GM19239 (cell line): ENCODE measurements around the gene GATD1.

Experiments used
- DNase-seq: peaks from one replicate; pipeline ENCODE4 v3.0.0; 2011; ENCODE audit warnings: low spot score; ENCODE audit not compliant: insufficient read length
- FAIRE-seq: peaks from 2 replicates; lab custom pipeline; 2011; peaks lifted over from hg19 to GRCh38; lab: Jason Lieb, UNC

The GATD1 gene, protein sequence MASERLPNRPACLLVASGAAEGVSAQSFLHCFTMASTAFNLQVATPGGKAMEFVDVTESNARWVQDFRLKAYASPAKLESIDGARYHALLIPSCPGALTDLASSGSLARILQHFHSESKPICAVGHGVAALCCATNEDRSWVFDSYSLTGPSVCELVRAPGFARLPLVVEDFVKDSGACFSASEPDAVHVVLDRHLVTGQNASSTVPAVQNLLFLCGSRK

DNA sequence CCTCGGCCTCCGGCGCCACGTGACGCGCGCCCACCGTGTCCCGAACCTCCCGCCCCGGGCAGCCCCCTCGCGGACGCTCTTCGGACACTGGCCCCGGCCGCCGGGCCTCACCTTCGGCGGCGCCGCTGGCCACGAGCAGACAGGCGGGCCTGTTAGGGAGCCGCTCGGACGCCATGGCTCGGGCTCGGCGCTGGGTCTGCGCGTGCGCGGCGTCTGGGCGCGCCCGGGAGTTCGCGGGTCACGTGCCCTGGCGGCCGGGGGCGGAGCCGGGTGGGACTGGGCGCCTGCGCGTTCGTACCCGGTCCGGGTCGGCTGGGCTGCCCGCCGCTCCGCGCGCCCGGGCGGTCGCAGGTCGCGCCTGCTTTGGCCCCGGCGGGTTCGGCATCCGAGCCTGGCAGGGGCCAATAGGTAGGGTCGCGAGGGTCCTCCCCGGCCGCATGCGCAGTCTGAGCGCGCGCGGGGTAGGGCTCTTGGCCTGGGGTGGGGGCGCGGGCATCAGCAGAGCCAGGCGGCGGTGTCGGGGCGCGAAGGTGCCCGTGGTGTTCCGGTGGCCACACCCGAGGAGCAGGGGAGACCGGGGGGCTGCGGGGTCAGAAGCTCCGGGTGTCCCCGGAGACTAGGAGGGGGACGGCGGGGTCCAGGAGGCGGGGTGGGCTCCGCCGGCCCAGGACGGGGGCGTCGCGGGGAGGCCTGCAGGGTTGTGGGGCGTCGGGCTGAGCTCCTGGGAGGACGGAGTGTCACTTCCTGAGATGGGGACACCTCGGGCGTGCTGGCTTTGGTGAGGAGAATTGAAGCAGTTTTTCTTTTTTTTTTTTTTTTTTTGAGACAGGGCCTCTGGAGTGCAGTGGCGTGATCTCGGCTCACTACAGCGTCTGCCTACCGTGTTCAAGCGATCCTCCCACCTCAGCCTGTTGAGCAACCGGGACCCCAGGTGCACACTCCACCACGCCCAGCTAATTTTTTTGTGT, at the start of gene GATD1:
Gene GATD1, minus strand, starts transcription at position 200 of the 968 bp plus-strand sequence. Its CDS starts 25 bp downstream, at position 175.
- peak; percentile 100 for DNase-seq
- FAIRE-seq = peak; percentile 94

DNA sequence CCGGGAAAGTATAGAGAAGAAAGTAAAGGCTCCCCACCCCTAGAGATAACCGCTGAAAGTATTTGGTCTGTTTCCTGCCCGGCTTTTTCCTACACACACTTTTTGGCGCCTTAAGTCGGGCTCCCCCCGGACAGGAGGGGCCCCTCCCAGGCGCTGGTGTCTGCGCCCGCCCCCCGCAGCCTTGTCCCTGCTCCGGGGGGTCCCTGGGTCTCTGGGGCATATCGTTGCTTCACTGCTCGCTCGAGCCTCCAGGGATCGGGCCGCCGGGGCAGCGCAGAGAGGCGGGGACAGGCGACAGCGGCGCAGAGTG, 49.5 kb upstream of the GATD1 start:
- DNase-seq (no peak), FAIRE-seq (peak; percentile 88)

GRCh38 chr11:826227-826621, 48.9 kb upstream of the GATD1 start:
- FAIRE-seq = peak; percentile 68
- no peak for DNase-seq

DNA sequence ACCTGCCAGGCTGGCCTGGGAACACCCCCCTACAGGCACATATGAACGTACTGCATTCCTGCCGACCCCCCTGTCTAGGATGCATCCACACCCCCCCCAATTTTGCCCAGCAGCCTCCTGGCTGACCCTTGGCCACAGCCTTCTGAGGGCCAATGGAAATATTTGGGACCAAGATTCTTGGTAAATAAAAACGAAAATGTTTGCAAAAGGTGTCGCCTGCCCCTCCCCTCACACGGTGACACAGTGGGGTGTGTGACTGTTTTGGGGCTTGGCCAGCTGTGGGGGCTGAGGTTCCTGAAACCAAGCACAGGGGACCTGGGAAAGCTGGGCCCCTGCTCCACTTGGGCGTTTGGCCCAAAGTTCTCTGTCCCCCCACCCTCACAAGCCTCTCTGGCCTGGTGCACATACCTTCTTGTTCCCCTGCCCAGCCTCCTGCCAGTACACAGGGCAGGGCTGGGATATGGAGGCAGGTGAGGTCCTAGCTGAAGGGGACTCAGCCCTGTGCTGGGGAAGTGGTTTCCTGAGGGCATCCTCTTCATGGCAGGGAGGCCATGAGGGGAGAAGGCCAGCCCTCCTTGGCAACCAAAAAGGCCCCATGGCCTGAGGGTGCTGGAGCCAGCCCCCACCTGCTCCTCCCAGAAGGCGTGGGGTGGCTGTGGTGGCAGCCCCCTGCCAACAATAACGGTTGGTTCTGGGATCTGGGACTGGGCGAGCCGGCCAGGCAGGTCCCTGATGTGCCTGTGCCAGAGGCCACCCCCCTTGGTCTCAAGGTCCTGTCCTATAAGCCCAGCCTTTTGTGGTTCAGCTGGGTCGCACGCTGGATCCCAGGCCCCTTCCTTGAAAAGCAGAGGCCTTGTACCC, 48.3 kb upstream of the GATD1 start:
- no peak for FAIRE-seq
- DNase-seq = no peak

DNA sequence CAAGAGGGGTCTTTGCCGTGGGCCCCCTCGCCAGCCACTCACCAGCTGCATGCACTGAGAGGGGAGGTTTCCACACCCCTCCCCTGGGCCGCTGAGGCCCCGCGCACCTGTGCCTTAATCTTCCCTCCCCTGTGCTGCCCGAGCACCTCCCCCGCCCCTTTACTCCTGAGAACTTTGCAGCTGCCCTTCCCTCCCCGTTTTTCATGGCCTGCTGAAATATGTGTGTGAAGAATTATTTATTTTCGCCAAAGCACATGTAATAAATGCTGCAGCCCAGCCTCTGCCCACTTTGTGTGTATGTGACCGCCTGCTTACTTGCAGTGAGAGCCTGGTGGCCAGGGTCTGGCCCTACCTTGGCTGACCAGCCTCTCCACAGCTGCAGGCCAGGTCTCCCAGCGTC, 47.7 kb upstream of the GATD1 start:
- DNase-seq (no peak), FAIRE-seq (no peak)

DNA sequence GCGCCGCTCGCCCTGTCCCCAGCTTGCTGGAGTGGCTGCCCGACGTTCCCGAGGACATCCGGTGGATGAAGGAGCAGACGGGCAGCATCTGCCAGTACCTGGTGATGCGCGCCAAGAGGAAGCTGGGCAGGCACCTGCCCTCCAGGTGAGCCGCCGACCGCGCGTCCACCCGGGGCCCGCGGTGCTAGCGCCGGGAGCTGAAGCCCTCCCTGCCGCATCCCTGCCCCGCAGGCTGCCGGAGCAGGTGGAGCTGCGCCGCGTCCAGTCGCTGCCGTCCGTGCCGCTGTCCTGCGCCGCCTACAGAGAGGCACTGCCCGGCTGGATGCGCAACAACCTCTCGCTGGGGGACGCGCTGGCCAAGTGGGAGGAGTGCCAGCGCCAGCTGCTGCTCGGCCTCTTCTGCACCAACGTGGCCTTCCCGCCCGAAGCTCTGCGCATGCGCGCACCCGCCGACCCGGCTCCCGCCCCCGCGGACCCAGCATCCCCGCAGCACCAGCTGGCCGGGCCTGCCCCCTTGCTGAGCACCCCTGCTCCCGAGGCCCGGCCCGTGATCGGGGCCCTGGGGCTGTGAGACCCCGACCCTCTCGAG, 47.1 kb upstream of the GATD1 start:
- no peak for DNase-seq
- FAIRE-seq = no peak

- FAIRE-seq = no peak
Measured at GRCh38 chr11:823441-824291, 46.4 kb upstream of the GATD1 start.

GRCh38 chr11:821512-822371, 44.5 kb upstream of the GATD1 start:
- DNase-seq (no peak), FAIRE-seq (no peak)

More at GRCh38 chr11:823441-824291, 46.4 kb upstream of the GATD1 start:
- DNase-seq = no peak

DNA sequence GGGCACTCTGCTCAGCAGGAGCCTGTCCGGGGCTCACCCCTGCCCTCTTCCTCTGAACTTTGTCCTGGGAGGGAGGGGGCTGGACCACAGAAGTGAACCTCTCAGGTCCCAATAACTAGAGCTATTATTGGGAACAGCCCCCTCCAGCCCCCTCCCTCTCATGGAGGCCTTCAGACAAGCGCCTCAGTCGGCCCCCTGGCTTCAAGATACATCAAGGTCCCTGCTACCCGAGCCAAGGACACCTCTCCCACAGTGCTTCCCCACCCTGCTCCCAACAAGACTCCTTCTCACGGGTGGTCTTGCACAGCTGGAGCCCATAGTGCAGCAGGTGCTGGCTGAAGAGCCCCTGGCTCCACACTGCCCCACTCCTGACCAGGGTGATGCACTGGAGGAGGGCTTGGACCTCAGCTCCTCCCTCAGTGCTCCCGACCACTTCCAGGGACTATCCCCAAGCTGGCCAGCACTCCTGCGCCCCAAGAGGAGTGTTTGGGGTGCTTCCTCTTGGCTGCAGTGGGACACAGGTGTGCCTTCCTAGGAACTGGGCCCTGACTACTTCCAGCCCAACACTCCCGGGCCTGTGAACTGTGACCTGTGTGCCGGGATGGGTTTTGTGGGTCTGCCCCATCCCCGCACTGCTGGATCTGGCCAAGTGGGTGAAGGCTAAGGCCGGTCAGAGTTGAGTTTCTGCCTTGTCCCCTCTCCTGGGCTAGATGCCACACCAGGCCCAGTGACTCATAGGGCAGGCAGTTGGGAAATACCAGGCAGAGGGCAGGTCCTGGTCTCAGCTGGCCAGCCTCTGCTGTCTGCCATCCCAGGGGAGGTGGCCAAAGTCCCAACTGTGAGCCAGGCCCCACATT, 43.6 kb upstream of the GATD1 start:
- DNase-seq = no peak
- no peak for FAIRE-seq

GRCh38 chr11:819943-820649, 42.8 kb upstream of the GATD1 start:
- DNase-seq (peak; percentile 98), FAIRE-seq (peak; percentile 98)

GRCh38 chr11:819129-819931, 42.0 kb upstream of the GATD1 start:
- DNase-seq (peak; percentile 88), FAIRE-seq (peak; percentile 80)

GRCh38 chr11:818396-819128, 41.3 kb upstream of the GATD1 start, which contains the start of gene PNPLA2:
TSS of gene PNPLA2 (plus strand) at chr11:818914. CDS start at chr11:819719, 805 bp downstream.
- no peak for DNase-seq
- no peak for FAIRE-seq

DNA sequence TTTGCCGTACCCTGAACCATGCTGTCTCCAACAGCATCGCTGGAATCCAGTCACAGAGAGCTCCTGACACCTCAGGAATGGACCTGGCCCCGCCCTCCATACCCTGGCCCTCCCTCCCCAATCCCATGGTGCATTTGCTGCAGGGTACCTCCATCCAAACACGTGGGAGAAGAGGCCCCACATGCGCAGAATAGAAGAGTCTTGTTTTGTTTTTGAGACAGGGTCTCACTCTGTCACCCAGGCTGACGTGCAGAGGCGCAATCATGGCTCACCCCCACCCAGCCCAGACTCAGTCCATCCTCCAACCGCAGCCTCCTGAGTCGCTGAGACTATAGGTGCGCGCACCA, 39.1 kb upstream of the GATD1 start:
- FAIRE-seq (no peak), DNase-seq (no peak)

DNA sequence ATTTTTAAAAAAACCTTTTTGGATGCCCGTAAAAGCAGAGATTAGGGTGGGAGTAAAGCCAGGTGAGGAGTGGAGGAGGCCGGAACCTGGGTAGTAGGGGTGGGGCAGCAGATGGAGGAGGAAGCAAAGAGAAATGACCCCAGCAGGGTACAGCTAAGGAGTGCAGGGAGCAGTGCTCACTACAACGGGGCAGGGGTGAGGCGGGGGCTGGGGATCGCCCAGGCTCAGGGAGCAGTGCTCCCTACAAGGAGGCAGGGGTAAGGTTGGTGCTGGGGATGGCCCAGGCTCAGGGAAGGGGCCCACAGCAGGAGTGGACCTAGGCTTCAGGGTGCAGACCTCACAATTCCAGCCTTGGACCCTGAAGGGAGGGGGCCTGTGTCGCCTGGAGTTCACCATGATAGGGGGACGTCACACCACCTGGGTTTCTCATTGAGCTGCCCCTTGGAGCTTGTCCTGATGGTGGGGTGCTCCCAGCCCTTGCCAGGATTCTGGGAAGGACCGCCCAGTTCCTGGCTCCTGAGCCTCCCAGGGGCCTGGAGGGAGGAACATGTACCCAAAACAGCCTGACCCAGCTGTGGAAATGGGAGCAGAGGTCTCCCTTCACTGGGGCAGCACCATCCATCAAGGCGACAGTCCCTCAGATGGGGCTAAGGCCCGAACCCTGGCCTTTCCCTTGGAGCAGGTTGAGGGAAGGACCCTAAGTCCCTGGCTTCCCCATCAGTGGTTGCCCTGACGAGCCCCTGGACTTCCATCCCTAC, 38.6 kb upstream of the GATD1 start:
- DNase-seq = no peak
- FAIRE-seq = no peak
